Measurements from ENCODE around the gene RNF8.
"Not testable (repeated sequence)": the region's sequence is repeated elsewhere in the genome, so short reads cannot be mapped to it uniquely, and the experiment has no call there.

DNA sequence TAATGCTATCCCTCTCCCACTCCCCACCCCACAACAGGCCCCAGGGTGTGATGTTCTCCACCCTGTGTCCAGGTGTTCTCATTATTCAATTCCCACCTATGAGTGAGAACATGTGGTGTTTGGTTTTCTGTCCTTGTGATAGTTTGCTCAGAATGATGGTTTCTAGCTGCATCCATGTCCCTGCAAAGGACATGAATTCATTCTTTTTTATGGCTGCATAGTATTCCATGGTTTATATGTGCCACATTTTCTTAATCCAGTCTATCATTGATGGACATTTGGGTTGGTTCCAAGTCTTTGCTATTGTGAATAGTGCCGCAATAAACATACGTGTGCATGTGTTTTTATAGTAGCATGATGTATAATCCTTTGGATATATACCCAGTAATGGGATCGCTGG, 15.5 kb upstream of the RNF8 start:
- TF ChIP-seq, protein P1, sequence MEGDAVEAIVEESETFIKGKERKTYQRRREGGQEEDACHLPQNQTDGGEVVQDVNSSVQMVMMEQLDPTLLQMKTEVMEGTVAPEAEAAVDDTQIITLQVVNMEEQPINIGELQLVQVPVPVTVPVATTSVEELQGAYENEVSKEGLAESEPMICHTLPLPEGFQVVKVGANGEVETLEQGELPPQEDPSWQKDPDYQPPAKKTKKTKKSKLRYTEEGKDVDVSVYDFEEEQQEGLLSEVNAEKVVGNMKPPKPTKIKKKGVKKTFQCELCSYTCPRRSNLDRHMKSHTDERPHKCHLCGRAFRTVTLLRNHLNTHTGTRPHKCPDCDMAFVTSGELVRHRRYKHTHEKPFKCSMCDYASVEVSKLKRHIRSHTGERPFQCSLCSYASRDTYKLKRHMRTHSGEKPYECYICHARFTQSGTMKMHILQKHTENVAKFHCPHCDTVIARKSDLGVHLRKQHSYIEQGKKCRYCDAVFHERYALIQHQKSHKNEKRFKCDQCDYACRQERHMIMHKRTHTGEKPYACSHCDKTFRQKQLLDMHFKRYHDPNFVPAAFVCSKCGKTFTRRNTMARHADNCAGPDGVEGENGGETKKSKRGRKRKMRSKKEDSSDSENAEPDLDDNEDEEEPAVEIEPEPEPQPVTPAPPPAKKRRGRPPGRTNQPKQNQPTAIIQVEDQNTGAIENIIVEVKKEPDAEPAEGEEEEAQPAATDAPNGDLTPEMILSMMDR (tag by site-specific recombination; IDR thresholded peaks at IDR 0.05) = not testable (repeated sequence)
- not testable (repeated sequence) for TF ChIP-seq ZNF169, ZIC2, ZNF792 (tag by site-specific recombination; IDR thresholded peaks at IDR 0.05)

Data from HEK293 (cell line).